Measurements from ENCODE around the gene PIERCE2. TPM values are rescaled to one million over a fixed set of nuclear protein-coding genes. Genes with fewer than 3 reads are reported as not detected.

Gene PIERCE2
- total and polyA plus RNA-seq, 2 of the 13 experiments (the other 11 are each of a cell fraction or from before 2014, with no cell fraction given): 0.09 TPM; not detected in 1

GRCh38 chr15:55360256-55360655 is 48.0 kb upstream of the PIERCE2 start (continued):
- TF ChIP-seq REST (IDR thresholded peaks at IDR 0.05; ENCODE audit: borderline replicate concordance in 1 of 2, low read depth in 1 of 2, low read length in 2 of 2): no peak
- no peak for TF ChIP-seq RELA (CRISPR knock-in tag; IDR thresholded peaks at IDR 0.05)
- TF ChIP-seq ATF6 (CRISPR knock-in tag; conservative IDR thresholded peaks at IDR 0.05): no peak
- TF ChIP-seq NFRKB (IDR thresholded peaks at IDR 0.05): no peak
- TF ChIP-seq IRF2 (CRISPR knock-in tag; IDR thresholded peaks at IDR 0.05): no peak
- TF ChIP-seq ZNF576 (CRISPR knock-in tag; IDR thresholded peaks at IDR 0.05): no peak
- no peak for TF ChIP-seq MLLT10 (CRISPR knock-in tag; IDR thresholded peaks at IDR 0.05)

- intact Hi-C loops (cut with micrococcal nuclease; ENCODE audit: unreplicated experiment): no loop called here
- BruUV-seq (replicated peaks): no TSS peak
- DNase-seq (ENCODE audit: low spot score) (no peak), ATAC-seq (no peak), FAIRE-seq (no peak)
- H3K4me2 ChIP-seq (ENCODE audit: low read depth, low read length): no peak overlapping the region
- no peaks in the 10 kb centered on the region for H3K79me2 ChIP-seq (ENCODE audit: insufficient read depth, low read length)
- POLR2A ChIA-PET: no interaction called here
- H3K9ac ChIP-seq (ENCODE audit: insufficient read depth, low read depth, low read length): no peak overlapping the region
- H3K4me3 ChIP-seq (replicated peaks in 1 of 3; ENCODE audit: insufficient read depth in 1 of 3, low read depth in 2 of 3, low read length in 3 of 3): no peak overlapping the region
- H3K4me1 ChIP-seq (ENCODE audit: insufficient read depth, low read length): peaks cover 7% of the 10 kb centered on the region; the same call in 1 of the 2 replicates
- no peak for TF ChIP-seq SP140L (CRISPR knock-in tag; IDR thresholded peaks at IDR 0.05; ENCODE audit: borderline replicate concordance)
- TF ChIP-seq SP4 (CRISPR knock-in tag; IDR thresholded peaks at IDR 0.05): no peak
- H3K36me3 ChIP-seq (replicated peaks in 1 of 2; ENCODE audit: control insufficient read depth in 1 of 2, insufficient read depth in 2 of 2, low read length in 2 of 2): peaks cover 0 to 4% of the 10 kb centered on the region in 2 experiments; a peak in 3 of 5 replicates
- no peaks in the 10 kb centered on the region for H3K9me3 ChIP-seq (ENCODE audit: low read length)
- no peaks in the 10 kb centered on the region for H4K20me1 ChIP-seq (ENCODE audit: insufficient read depth, low read length)
- WGBS (ENCODE audit: low lambda C conversion rate): 92% methylated on average over 10 of the region's 10 CpGs
- no peak overlapping the region for H2AFZ ChIP-seq (ENCODE audit: low read length)
- in situ Hi-C loops (cut with HindIII; ENCODE audit: extremely low pct_ligation_motif_present, low pct_unique_long_range_greater_than_20kb): no loop called here
- CTCF ChIA-PET (ENCODE audit: low intra/inter-chr PET ratio, low total read pairs): no interaction called here
- no peaks in the 10 kb centered on the region for H3K27me3 ChIP-seq (ENCODE audit: control insufficient read depth in 1 of 2, insufficient read depth in 2 of 2, low read length in 2 of 2)
- H3K27ac ChIP-seq (ENCODE audit: extremely low read length, insufficient read depth, low read length): no peak overlapping the region
Observed at GRCh38 chr15:55361048-55361447, 47.2 kb upstream of the PIERCE2 start.

Data from HepG2 (cell line).